Activated CD4-positive, alpha-beta T cell treated with anti-CD3 and anti-CD28 coated beads for 24 hours (primary cell): ENCODE data around the gene NDUFA3.

ENCODE experiments used
- DNase-seq, 2 donors: peaks; one replicate each; pipeline ENCODE4 v3.0.0-alpha.2; 2020; ENCODE audit warnings: low read depth in 2 of 2

NDUFA3 gene

GRCh38 chr19:54107876-54108490 is 5.3 kb downstream of the NDUFA3 start:
- DNase-seq, result no peak

GRCh38 chr19:54108496-54108895 is 5.8 kb downstream of the NDUFA3 start:
- no peak for DNase-seq

GRCh38 chr19:54109651-54110050 is 7.0 kb downstream of the NDUFA3 start:
- DNase-seq, result no peak

DNA sequence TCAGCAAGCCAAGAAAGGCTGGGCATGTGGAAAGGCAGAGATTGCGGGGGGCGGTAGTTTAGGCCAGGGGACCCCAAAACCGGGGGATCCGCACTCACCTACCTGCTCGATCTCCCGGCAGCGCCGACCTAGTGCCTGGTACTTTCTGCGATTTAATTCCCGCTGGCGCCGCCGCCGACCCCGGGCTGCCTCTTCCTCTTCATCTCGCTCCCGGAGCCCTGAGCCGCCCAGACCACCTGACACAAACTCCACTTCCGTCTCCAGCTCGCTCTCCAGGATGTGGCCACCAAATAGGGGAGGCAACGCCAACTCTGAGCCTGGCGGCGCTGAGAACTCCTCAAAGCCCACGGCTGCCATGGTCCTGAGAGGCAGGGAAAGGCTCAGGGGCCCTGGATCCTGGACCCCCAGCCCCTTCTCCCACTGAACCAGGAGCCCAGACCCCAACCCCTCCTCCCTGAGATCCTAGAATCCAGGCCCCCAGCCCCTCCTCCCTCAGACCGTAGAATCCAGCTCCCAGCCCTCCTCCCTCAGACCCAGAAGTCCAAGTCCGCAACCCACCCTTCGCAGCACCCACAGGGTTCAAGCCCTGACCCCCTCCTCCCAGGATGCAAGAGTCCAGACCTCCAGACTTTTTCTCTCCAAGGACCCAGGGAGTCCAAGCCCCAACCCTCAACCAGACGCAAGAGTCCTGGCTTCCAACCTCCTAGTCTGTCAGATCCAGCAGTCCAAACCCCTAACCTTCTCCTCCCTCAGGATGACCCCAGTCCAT is 11.9 kb downstream of the NDUFA3 start:
- no peak for DNase-seq

- DNase-seq, result peak; percentile 89 to 95
Measured at GRCh38 chr19:54115109-54116063, 12.7 kb downstream of the NDUFA3 start, which contains the start of the genes PRPF31 and TFPT. Gene PRPF31, plus strand, starts transcription at chr19:54115754. Its CDS starts 2,525 bp downstream, at chr19:54118279. Gene TFPT, minus strand, starts transcription at chr19:54115657. Its CDS starts 388 bp downstream, at chr19:54115269.

GRCh38 chr19:54121259-54121658 is 18.6 kb downstream of the NDUFA3 start:
- DNase-seq, result no peak

GRCh38 chr19:54123682-54124081 is 21.0 kb downstream of the NDUFA3 start:
- DNase-seq, result no peak

GRCh38 chr19:54124393-54124792 is 21.7 kb downstream of the NDUFA3 start:
- no peak for DNase-seq

GRCh38 chr19:54125713-54126112 is 23.1 kb downstream of the NDUFA3 start:
- DNase-seq, result no peak

DNA sequence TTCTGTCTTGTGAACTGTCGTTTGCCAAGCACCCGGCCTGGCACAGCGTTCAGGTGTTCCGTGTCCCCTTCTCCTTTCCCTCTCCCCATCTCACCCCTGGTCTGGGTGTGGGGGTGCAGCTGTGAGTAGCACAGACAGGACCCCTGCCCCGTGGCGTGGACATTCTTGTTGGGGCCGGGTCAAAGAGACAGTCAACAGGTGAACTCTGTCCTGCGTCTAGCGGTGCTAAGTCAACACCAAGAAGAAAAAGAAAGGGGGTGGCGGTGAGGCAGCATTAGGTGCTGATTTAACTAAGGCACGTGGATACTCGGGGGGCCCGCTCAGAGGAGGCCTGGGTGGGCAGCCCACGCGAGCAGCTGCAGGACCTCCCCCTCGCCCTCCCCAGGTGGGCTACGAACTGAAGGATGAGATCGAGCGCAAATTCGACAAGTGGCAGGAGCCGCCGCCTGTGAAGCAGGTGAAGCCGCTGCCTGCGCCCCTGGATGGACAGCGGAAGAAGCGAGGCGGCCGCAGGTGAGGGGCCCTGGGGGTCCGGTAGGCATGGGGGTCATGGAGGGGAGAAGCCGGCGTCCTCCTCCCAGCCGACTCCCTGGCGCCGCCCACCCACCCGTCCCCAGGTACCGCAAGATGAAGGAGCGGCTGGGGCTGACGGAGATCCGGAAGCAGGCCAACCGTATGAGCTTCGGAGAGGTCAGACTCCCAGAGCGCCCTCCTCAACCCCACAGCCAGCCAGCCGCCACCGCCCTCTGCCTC is 25.2 kb downstream of the NDUFA3 start:
- DNase-seq, result no peak

DNA sequence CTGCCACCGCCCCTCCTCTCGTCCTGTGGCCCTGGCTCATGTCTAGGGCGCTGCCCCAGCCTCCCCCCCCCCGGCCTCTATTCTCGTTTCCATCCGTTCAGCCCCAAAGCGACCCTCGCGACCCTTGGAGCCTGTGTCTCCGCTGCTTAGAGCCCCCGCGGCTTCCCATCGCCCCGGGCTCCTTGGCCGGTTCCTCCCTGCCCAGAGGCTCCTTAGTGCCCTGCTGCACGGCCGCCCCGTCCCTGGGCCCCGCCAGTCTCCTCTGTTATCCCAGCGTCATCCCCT is 25.7 kb downstream of the NDUFA3 start:
- no peak for DNase-seq

GRCh38 chr19:54128796-54129616 is 26.4 kb downstream of the NDUFA3 start:
- no peak for DNase-seq

GRCh38 chr19:54129617-54129996 is 27.0 kb downstream of the NDUFA3 start:
- DNase-seq, result no peak

GRCh38 chr19:54133312-54133956 is 30.8 kb downstream of the NDUFA3 start:
- DNase-seq, result no peak

- DNase-seq, result no peak
Measured at GRCh38 chr19:54133957-54134590, 31.4 kb downstream of the NDUFA3 start.

GRCh38 chr19:54136086-54136863 is 33.6 kb downstream of the NDUFA3 start:
- DNase-seq, result no peak

GRCh38 chr19:54136864-54137698 is 34.4 kb downstream of the NDUFA3 start:
- peak; percentile 96 to 97 for DNase-seq
